Caco-2 (cell line): ENCODE results near the gene TULP1. TPM values are rescaled to one million over a fixed set of nuclear protein-coding genes. Genes with fewer than 3 reads are reported as not detected.
A peak's percentile ranks its signal among the peaks of the same experiment; 100 is the strongest.

ENCODE experiments used
- BruUV-seq: library from RNA; stranded (reverse); fragments of 400-500 nt; replicated peaks from 2 replicates; lab custom pipeline; 2021; lab: Mats Ljungman, UMichigan
- CTCF ChIA-PET: fragments of 300-600 bp; sonication (Branson Sonifier 250); formaldehyde crosslinking; loops from one replicate; lab custom pipeline; 2022; ENCODE audit warnings: antibody characterized with exemption; lab: Charles Lee
- POLR2A ChIA-PET: fragments of 300-600 bp; sonication (Branson Sonifier 250); formaldehyde crosslinking; loops from one replicate; lab custom pipeline; 2022; ENCODE audit warnings: antibody characterized with exemption; lab: Charles Lee
- DNase-seq, 2 experiments: peaks; one replicate each; pipeline versions ENCODE4 v3.0.0 to v3.0.0-alpha.2; 2020 to 2022
- H3K27me3 ChIP-seq: replicated peaks from 2 replicates; pipeline ENCODE4 v1.6.0; 2011; ENCODE audit warnings: low read length; ENCODE audit not compliant: control insufficient read depth, insufficient read depth
- H3K36me3 ChIP-seq: 2 replicates; pipeline ENCODE4 v1.5.1; 2011; ENCODE audit warnings: low read length; ENCODE audit not compliant: control insufficient read depth, insufficient read depth
- H3K4me1 ChIP-seq: fragments of 250-450 bp; sonication (Bioruptor Pico); 2 replicates; pipeline ENCODE4 v1.5.1; 2020; ENCODE audit warnings: mild to moderate bottlenecking
- H3K4me3 ChIP-seq: 2 replicates; pipeline ENCODE4 v1.5.1; 2011; ENCODE audit warnings: low read depth, mild to moderate bottlenecking, control low read depth, low read length
- H3K9me3 ChIP-seq: fragments of 250-450 bp; sonication (Bioruptor Pico); 2 replicates; pipeline ENCODE4 v1.5.1; 2020; ENCODE audit warnings: mild to moderate bottlenecking, moderate library complexity
- H3K27ac Mint-ChIP-seq: one replicate; pipeline ENCODE4 v1.8.0; 2022; ENCODE audit warnings: mixed read lengths; ENCODE audit not compliant: unreplicated experiment
- H3K27me3 Mint-ChIP-seq: one replicate; pipeline ENCODE4 v1.8.0; 2022; ENCODE audit warnings: mixed read lengths; ENCODE audit not compliant: insufficient read depth, unreplicated experiment
- H3K36me3 Mint-ChIP-seq: one replicate; pipeline ENCODE4 v1.8.0; 2022; ENCODE audit warnings: mild to moderate bottlenecking, mixed read lengths; ENCODE audit not compliant: insufficient read depth, unreplicated experiment
- H3K4me1 Mint-ChIP-seq: one replicate; pipeline ENCODE4 v1.8.0; 2022; ENCODE audit warnings: low read depth, mixed read lengths; ENCODE audit not compliant: unreplicated experiment
- H3K4me3 Mint-ChIP-seq: one replicate; pipeline ENCODE4 v1.8.0; 2022; ENCODE audit warnings: mild to moderate bottlenecking, moderate library complexity, mixed read lengths; ENCODE audit not compliant: unreplicated experiment
- H3K9me3 Mint-ChIP-seq: one replicate; pipeline ENCODE4 v1.8.0; 2022; ENCODE audit warnings: mixed read lengths; ENCODE audit not compliant: unreplicated experiment
- intact Hi-C: fragments of 100-400 bp; cut with micrococcal nuclease; formaldehyde crosslinking; loops from one replicate; pipeline ENCODE4 v1.10.0; 2022; ENCODE audit not compliant: unreplicated experiment
- total RNA-seq: library from RNA; stranded (reverse); gene quantifications from 2 replicates; pipeline ENCODE4 v1.2.3, GENCODE V29; 2022
- TF ChIP-seq, protein P1 (sequence below), 2 experiments: fragments of 200-600 bp in 1 of 2; IDR thresholded peaks; 1 replicate in 1 of 2; 2 replicates in 1 of 2; pipeline versions ENCODE4 v1.5.1 to v1.8.0; 2011 to 2022; ENCODE audit warnings: antibody characterized with exemption in 1 of 2, control low read depth in 1 of 2, inconsistent platforms in 1 of 2, low read depth in 1 of 2, low read length in 1 of 2, mild to moderate bottlenecking in 1 of 2, moderate library complexity in 1 of 2; ENCODE audit not compliant: insufficient read depth in 1 of 2, severe bottlenecking in 1 of 2, unreplicated experiment in 1 of 2

Gene TULP1
- total RNA-seq, 1 experiment from 2014 or later: not detected

DNA sequence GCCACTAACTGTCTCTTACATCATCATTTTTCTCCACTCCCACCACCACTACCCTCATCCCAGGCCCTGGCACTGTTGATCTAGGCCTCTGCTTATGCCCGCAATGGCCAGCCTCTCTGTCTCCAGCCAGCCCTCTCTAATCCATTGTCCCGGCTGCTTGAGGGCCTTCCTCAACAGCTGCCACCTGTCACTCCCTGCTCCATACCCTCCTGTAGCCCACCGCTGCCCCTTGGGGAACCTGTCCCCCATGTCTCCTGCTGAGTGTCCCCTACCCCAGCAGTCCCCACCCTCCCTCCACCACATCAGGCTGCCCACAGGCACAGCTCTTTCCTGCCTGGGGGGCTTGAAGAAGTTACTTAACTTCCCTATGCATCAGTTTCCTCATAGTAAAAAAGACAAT, 29.2 kb downstream of the TULP1 start:
- no peak for DNase-seq
- Mint-ChIP-seq H3K36me3 (peaks cover 76% of the 10 kb centered on the region), H3K9me3 (no peaks in the 10 kb centered on the region), H3K4me3 (no peak overlapping the region), H3K27ac (peak overlapping the region; percentile 98), H3K4me1 (peaks cover 38% of the 10 kb centered on the region), H3K27me3 (no peaks in the 10 kb centered on the region)
- no TSS peak for BruUV-seq
- no peaks in the 10 kb centered on the region for H3K9me3 ChIP-seq
- no peak overlapping the region for H3K4me3 ChIP-seq
- ChIA-PET CTCF (no interaction called here), POLR2A (no interaction called here)
- H3K36me3 ChIP-seq: peaks cover 10% of the 10 kb centered on the region
- intact Hi-C loops: no loop called here
- no peaks in the 10 kb centered on the region for H3K27me3 ChIP-seq
- H3K4me1 ChIP-seq: peaks cover 38% of the 10 kb centered on the region
- TF ChIP-seq, protein P1, sequence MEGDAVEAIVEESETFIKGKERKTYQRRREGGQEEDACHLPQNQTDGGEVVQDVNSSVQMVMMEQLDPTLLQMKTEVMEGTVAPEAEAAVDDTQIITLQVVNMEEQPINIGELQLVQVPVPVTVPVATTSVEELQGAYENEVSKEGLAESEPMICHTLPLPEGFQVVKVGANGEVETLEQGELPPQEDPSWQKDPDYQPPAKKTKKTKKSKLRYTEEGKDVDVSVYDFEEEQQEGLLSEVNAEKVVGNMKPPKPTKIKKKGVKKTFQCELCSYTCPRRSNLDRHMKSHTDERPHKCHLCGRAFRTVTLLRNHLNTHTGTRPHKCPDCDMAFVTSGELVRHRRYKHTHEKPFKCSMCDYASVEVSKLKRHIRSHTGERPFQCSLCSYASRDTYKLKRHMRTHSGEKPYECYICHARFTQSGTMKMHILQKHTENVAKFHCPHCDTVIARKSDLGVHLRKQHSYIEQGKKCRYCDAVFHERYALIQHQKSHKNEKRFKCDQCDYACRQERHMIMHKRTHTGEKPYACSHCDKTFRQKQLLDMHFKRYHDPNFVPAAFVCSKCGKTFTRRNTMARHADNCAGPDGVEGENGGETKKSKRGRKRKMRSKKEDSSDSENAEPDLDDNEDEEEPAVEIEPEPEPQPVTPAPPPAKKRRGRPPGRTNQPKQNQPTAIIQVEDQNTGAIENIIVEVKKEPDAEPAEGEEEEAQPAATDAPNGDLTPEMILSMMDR (IDR thresholded peaks at IDR 0.05; ENCODE audit: insufficient read depth in 1 of 2, low read depth in 1 of 2, low read length in 1 of 2, severe bottlenecking in 1 of 2, unreplicated experiment in 1 of 2): no peak

DNA sequence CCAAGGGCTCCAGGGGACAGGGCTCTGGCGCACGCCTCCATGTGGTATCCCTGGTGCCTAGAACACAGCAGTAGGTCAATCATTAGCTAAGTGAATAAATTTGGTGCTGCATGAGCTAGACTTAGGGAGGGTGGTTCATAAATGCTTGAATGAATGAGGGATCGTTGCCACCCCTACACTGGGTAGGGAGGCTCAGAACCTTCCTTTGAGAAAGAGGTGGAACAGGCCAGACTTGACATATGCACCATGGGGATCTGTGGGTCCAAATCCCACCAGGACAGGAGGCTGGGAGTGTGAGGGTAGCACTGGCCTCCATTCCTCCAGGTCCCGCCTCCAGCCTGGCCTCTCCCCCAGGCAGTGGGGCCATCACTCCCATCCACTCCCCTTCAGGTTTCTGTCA, 29.6 kb downstream of the TULP1 start:
- H3K27me3 Mint-ChIP-seq: no peaks in the 10 kb centered on the region
- H3K9me3 ChIP-seq: no peaks in the 10 kb centered on the region
- BruUV-seq: no TSS peak
- H3K4me3 ChIP-seq: no peak overlapping the region
- TF ChIP-seq, protein P1 (IDR thresholded peaks at IDR 0.05; ENCODE audit: insufficient read depth in 1 of 2, low read depth in 1 of 2, low read length in 1 of 2, severe bottlenecking in 1 of 2, unreplicated experiment in 1 of 2): no peak
- POLR2A ChIA-PET: no interaction called here
- no peaks in the 10 kb centered on the region for H3K9me3 Mint-ChIP-seq
- DNase-seq: no peak
- peaks cover 33% of the 10 kb centered on the region for H3K4me1 Mint-ChIP-seq
- peaks cover 10% of the 10 kb centered on the region for H3K36me3 ChIP-seq
- H3K27me3 ChIP-seq: no peaks in the 10 kb centered on the region
- CTCF ChIA-PET: no interaction called here
- H3K4me3 Mint-ChIP-seq: no peak overlapping the region
- peaks cover 76% of the 10 kb centered on the region for H3K36me3 Mint-ChIP-seq
- intact Hi-C loops: no loop called here
- H3K27ac Mint-ChIP-seq: peak overlapping the region; percentile 98
- H3K4me1 ChIP-seq: peaks cover 33% of the 10 kb centered on the region

DNA sequence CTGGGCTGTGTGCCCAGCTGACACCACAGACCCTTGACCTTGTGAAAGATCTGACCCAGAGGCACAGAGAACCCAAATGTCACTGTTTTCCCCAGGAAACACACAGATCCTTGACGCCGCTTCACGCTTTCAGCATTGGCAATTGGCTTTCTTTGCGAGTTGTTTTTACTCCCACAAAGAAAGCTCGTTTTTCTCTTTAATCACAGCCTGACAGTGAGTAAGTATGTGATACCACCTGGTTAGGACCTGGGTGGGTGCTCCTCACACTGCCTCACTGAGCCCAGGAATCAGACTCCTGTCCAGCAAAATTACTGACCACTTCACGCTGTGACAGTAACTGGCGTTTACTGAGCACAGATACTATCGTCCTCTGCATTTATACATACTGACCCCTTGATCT, 31.5 kb downstream of the TULP1 start:
- no TSS peak for BruUV-seq
- no peaks in the 10 kb centered on the region for H3K9me3 Mint-ChIP-seq
- no peaks in the 10 kb centered on the region for H3K27me3 ChIP-seq
- peaks cover 16% of the 10 kb centered on the region for H3K4me1 ChIP-seq
- H3K27ac Mint-ChIP-seq: no peak overlapping the region
- TF ChIP-seq, protein P1 (IDR thresholded peaks at IDR 0.05; ENCODE audit: insufficient read depth in 1 of 2, low read depth in 1 of 2, low read length in 1 of 2, severe bottlenecking in 1 of 2, unreplicated experiment in 1 of 2): no peak
- DNase-seq: no peak
- peaks cover 21% of the 10 kb centered on the region for H3K4me1 Mint-ChIP-seq
- no peaks in the 10 kb centered on the region for H3K27me3 Mint-ChIP-seq
- ChIA-PET POLR2A (interaction anchor here (0.7 kb wide), 1 partner anchor 10 kb away, joined by 5 read pairs; no protein-coding TSS in a partner anchor), CTCF (no interaction called here)
- H3K36me3 ChIP-seq: peaks cover 10% of the 10 kb centered on the region
- H3K4me3 Mint-ChIP-seq: no peak overlapping the region
- intact Hi-C loops: no loop called here
- H3K4me3 ChIP-seq: no peak overlapping the region
- H3K36me3 Mint-ChIP-seq: peaks cover 81% of the 10 kb centered on the region
- H3K9me3 ChIP-seq: no peaks in the 10 kb centered on the region
